K562 (cell line): ENCODE data around the gene MEFV. TPM values are rescaled to one million over a fixed set of nuclear protein-coding genes. Genes with fewer than 3 reads are reported as not detected.

Experiments
- ATAC-seq: fragments of 200-7000 bp; cut with Tn5 transposase; 3 replicates; pipeline ENCODE4 v1.9.1; 2020; ENCODE audit warnings: moderate library complexity
- BruUV-seq: library from RNA; stranded (reverse); fragments of 400-500 nt; replicated peaks from 2 replicates; lab custom pipeline; 2021; lab: Mats Ljungman, UMichigan
- CTCF ChIA-PET: fragments of 300-600 bp; formaldehyde crosslinking; extraction: SDS; loops from one replicate; lab custom pipeline; 2021; ENCODE audit warnings: low intra/inter-chr PET ratio; lab: Yijun Ruan, JAX
- POLR2A ChIA-PET: fragments of 300-600, 350-650 bp; sonication (Branson Sonifier 250); formaldehyde crosslinking; extraction: SDS; loops from one replicate; lab custom pipeline; 2021; ENCODE audit warnings: antibody characterized with exemption, inconsistent platforms; lab: Yijun Ruan, JAX
- DNase-seq, 4 experiments: peaks; one replicate each; pipeline versions ENCODE4 v3.0.0 to v3.0.0-alpha.2; 2011 to 2018; ENCODE audit warnings: low spot score in 3 of 4, mixed read lengths in 3 of 4; ENCODE audit errors: extremely low read depth in 1 of 4
- FAIRE-seq: peaks from 2 replicates; lab custom pipeline; 2011; peaks lifted over from hg19 to GRCh38; lab: Jason Lieb, UNC
- H2AFZ ChIP-seq: 2 replicates; pipeline ENCODE4 v1.6.0; 2011; ENCODE audit warnings: low read depth, low read length, control low read depth, inconsistent platforms
- H3K27ac ChIP-seq: fragments of 200-600 bp; 3 replicates; pipeline ENCODE4 v1.8.0; 2011; ENCODE audit warnings: low read depth, mild to moderate bottlenecking, control low read depth, inconsistent platforms, low read length, moderate library complexity, mixed read lengths; ENCODE audit errors: extremely low read depth
- H3K27me3 ChIP-seq, 2 experiments: fragments of 300-600 bp in 1 of 2; 2 replicates in 1 of 2; 3 replicates in 1 of 2; pipeline versions ENCODE4 v1.6.0 to v1.8.0; 2011; ENCODE audit warnings: inconsistent platforms in 2 of 2, low read length in 2 of 2, mild to moderate bottlenecking in 1 of 2, mixed read lengths in 1 of 2, moderate library complexity in 1 of 2; ENCODE audit not compliant: control insufficient read depth in 2 of 2, insufficient read depth in 2 of 2
- H3K36me3 ChIP-seq: fragments of 300-600 bp; 3 replicates; pipeline ENCODE4 v1.8.0; 2011; ENCODE audit warnings: mild to moderate bottlenecking, low read length, inconsistent platforms; ENCODE audit not compliant: control insufficient read depth, insufficient read depth
- H3K4me1 ChIP-seq, 2 experiments: fragments of 200-600 bp in 1 of 2; replicated peaks in 1 of 2; 2 replicates in 1 of 2; 3 replicates in 1 of 2; pipeline versions ENCODE4 v1.5.1 to v1.8.0; 2011; ENCODE audit warnings: inconsistent platforms in 2 of 2, low read length in 2 of 2, mild to moderate bottlenecking in 1 of 2, mixed read lengths in 1 of 2, moderate library complexity in 1 of 2; ENCODE audit not compliant: control insufficient read depth in 2 of 2, insufficient read depth in 2 of 2
- H3K4me2 ChIP-seq: 2 replicates; pipeline ENCODE4 v1.6.1; 2011; ENCODE audit warnings: low read length, control low read depth, inconsistent platforms, mixed read lengths; ENCODE audit not compliant: insufficient read depth
- H3K4me3 ChIP-seq: fragments of 200-600 bp; sonication (generic), shearing (Covaris generic); 2 replicates; pipeline ENCODE4 v1.5.1; 2016; ENCODE audit warnings: control low read depth, inconsistent platforms
- H3K79me2 ChIP-seq: fragments of 200-600 bp; 3 replicates; pipeline ENCODE4 v1.8.0; 2011; ENCODE audit warnings: low read length, inconsistent platforms; ENCODE audit not compliant: control insufficient read depth, insufficient read depth
- H3K9ac ChIP-seq, 2 experiments: 2 replicates each; pipeline versions ENCODE4 v1.6.0 to v1.6.1; 2011; ENCODE audit warnings: low read depth in 2 of 2, low read length in 2 of 2, control low read depth in 1 of 2, inconsistent platforms in 1 of 2, mild to moderate bottlenecking in 1 of 2, mixed read lengths in 1 of 2; ENCODE audit not compliant: insufficient read depth in 1 of 2
- H3K9me1 ChIP-seq: one replicate; pipeline ENCODE4 v1.6.0; 2011; ENCODE audit warnings: inconsistent platforms, mild to moderate bottlenecking, low read length, moderate library complexity; ENCODE audit not compliant: control insufficient read depth, insufficient read depth
- H3K9me3 ChIP-seq: replicated peaks from 2 replicates; pipeline ENCODE4 v1.5.1; 2011; ENCODE audit warnings: low read depth, low read length, inconsistent platforms; ENCODE audit not compliant: control insufficient read depth, insufficient read depth
- H4K20me1 ChIP-seq: replicated peaks from 2 replicates; pipeline ENCODE4 v1.6.1; 2011; ENCODE audit warnings: low read length, inconsistent platforms, mixed read lengths; ENCODE audit not compliant: control insufficient read depth, insufficient read depth
- ERF ChIP-seq: fragments of 450-650 bp; formaldehyde crosslinking; IDR thresholded peaks from 2 replicates; pipeline ENCODE4 v1.4.0; 2020; ENCODE audit warnings: mild to moderate bottlenecking, mixed read lengths
- ZNF121 ChIP-seq: sonication (generic); formaldehyde crosslinking; conservative IDR thresholded peaks from 2 replicates; pipeline ENCODE4 v1.8.0; 2022; ENCODE audit warnings: missing genetic modification reagents
- ZNF217 ChIP-seq: sonication (generic); formaldehyde crosslinking; IDR thresholded peaks from 2 replicates; pipeline ENCODE4 v1.8.0; 2022; ENCODE audit warnings: mild to moderate bottlenecking, missing genetic modification reagents
- WGBS: fragments of 100-300 bp; shearing (Covaris generic); methylation state at CpG from one replicate; pipeline ENCODE4 v1.1.6; 2016; ENCODE audit warnings: low coverage, mixed read lengths; ENCODE audit not compliant: insufficient coverage; ENCODE audit errors: missing lambda C conversion rate; 5-methylcytosine and 5-hydroxymethylcytosine counted together
- in situ Hi-C: fragments of 300-500 bp; cut with MboI; formaldehyde crosslinking; loops from 4 replicates; pipeline ENCODE4 v1.15.0; 2018; ENCODE audit warnings: inconsistent platforms, mixed read lengths
- intact Hi-C: fragments of 100-400 bp; cut with micrococcal nuclease; formaldehyde crosslinking; loops from 2 replicates; pipeline ENCODE4 v1.14.2; 2022
- polyA plus RNA-seq, 8 experiments: library from polyadenylated mRNA; depleted of rRNA in 4 of 8; stranded (reverse) in 5 of 8; unstranded in 3 of 8; fragments of >200 nt; fragmentation: Nextera tagmentation in 2 of 8; fragmentation: Illumina TruSeq in 1 of 8; extraction: Ambion mirVana in 2 of 8; extraction: Trizol in 1 of 8; gene quantifications; 2 replicates each; pipeline versions ENCODE4 v1.2.1 to v1.2.3, GENCODE V29; 2011 to 2014; ENCODE audit warnings: inconsistent platforms in 1 of 8, missing spikeins in 1 of 8
- total RNA-seq, 7 experiments: library from RNA; depleted of rRNA in 6 of 7; stranded (reverse); fragments of >200 nt in 6 of 7; fragmentation: Illumina TruSeq in 2 of 7; extraction: Trizol in 2 of 7; gene quantifications; 2 replicates each; pipeline versions ENCODE4 v1.2.1 to v1.2.3, GENCODE V29; 2011 to 2021; ENCODE audit warnings: low replicate concordance in 1 of 7
- TF ChIP-seq, protein P1 (sequence below): fragments of 250-450 bp; sonication (Bioruptor Pico); IDR thresholded peaks from 2 replicates; pipeline ENCODE4 v1.5.0; 2020; ENCODE audit warnings: mild to moderate bottlenecking, borderline replicate concordance
- TF ChIP-seq, protein P2 (sequence below), 2 experiments: IDR thresholded peaks; 2 replicates each; pipeline ENCODE4 v1.6.1; 2011; ENCODE audit warnings: borderline replicate concordance in 1 of 2, control low read depth in 1 of 2, low read depth in 1 of 2, low read length in 1 of 2, mild to moderate bottlenecking in 1 of 2, mixed read lengths in 1 of 2, moderate library complexity in 1 of 2; ENCODE audit not compliant: insufficient read depth in 1 of 2, insufficient read length in 1 of 2, poor library complexity in 1 of 2, severe bottlenecking in 1 of 2; ENCODE audit errors: extremely low read depth in 1 of 2

The MEFV gene
- total and polyA plus RNA-seq, 9 of the 15 experiments (the other 6 are each of a cell fraction or from before 2014, with no cell fraction given), result 0.14 TPM; not detected in 8

DNA sequence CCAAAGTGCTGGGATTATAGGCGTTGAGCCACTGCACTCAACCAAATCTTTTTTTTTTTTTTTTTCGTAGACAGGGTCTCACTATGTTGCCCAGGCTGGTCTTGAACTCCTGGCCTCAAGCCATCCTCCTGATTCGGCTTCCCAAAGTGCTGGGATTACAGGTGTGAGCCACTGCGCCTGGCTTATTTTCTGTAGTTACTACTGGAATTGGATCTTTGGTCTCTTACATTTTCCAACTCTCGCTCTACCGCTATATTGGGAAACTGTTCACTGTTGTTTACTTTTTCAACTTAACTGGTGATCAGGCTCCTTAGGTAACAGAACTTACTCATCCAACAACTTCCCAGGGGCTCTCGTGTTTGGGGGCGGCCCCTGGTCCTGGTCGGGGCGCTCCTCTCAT, 35.6 kb downstream of the MEFV start:
- H3K9ac ChIP-seq, result no peak overlapping the region
- 60% methylated on average over 7 of the region's 10 CpGs for WGBS
- in situ Hi-C loops, result no loop called here

More for the DNA sequence above, 35.6 kb downstream of the MEFV start:
- BruUV-seq, result no TSS peak
- H3K27me3 ChIP-seq, result peaks cover 10 to 22% of the 10 kb centered on the region in 2 experiments
- CTCF ChIA-PET, result no interaction called here
- TF ChIP-seq, protein P1, sequence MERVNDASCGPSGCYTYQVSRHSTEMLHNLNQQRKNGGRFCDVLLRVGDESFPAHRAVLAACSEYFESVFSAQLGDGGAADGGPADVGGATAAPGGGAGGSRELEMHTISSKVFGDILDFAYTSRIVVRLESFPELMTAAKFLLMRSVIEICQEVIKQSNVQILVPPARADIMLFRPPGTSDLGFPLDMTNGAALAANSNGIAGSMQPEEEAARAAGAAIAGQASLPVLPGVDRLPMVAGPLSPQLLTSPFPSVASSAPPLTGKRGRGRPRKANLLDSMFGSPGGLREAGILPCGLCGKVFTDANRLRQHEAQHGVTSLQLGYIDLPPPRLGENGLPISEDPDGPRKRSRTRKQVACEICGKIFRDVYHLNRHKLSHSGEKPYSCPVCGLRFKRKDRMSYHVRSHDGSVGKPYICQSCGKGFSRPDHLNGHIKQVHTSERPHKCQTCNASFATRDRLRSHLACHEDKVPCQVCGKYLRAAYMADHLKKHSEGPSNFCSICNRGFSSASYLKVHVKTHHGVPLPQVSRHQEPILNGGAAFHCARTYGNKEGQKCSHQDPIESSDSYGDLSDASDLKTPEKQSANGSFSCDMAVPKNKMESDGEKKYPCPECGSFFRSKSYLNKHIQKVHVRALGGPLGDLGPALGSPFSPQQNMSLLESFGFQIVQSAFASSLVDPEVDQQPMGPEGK, result no peak
- TF ChIP-seq ZNF217 (CRISPR knock-in tag) (no peak), ERF (CRISPR knock-in tag) (no peak), ZNF121 (CRISPR knock-in tag) (peak; percentile 47; the same call in 1 of the 2 replicates)
- TF ChIP-seq, protein P2, sequence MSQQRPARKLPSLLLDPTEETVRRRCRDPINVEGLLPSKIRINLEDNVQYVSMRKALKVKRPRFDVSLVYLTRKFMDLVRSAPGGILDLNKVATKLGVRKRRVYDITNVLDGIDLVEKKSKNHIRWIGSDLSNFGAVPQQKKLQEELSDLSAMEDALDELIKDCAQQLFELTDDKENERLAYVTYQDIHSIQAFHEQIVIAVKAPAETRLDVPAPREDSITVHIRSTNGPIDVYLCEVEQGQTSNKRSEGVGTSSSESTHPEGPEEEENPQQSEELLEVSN (IDR thresholded peaks at IDR 0.05; ENCODE audit: borderline replicate concordance in 1 of 2, extremely low read depth in 1 of 2, insufficient read depth in 1 of 2, insufficient read length in 1 of 2, low read depth in 1 of 2, low read length in 1 of 2, poor library complexity in 1 of 2, severe bottlenecking in 1 of 2), result no peak
- TF ChIP-seq, all 486 proteins: peak for 1
- Histone ChIP-seq H2AFZ (no peak overlapping the region), H3K9me1 (no peaks in the 10 kb centered on the region), H3K4me3 (no peak overlapping the region), H3K4me2 (no peak overlapping the region), H3K36me3 (peaks cover 20% of the 10 kb centered on the region), H3K4me1 (no peaks in the 10 kb centered on the region; a peak in 1 of 5 replicates), H4K20me1 (no peaks in the 10 kb centered on the region), H3K9me3 (peaks cover 31% of the 10 kb centered on the region), H3K27ac (no peak overlapping the region), H3K79me2 (no peaks in the 10 kb centered on the region)
- POLR2A ChIA-PET, result no interaction called here
- ATAC-seq, result no peak
- DNase-seq, result no peak
- intact Hi-C loops, result no loop called here
- no peak for FAIRE-seq
